SK-N-SH treated with all-trans-retinoic acid at 6 μM for 48 hours (cell line): ENCODE results near the gene ANKRD49.

Experiments used
- ESRRG ChIP-seq: fragments of 250-450 bp; sonication (Bioruptor Pico); IDR thresholded peaks from 2 replicates; pipeline ENCODE4 v1.6.1; 2021; ENCODE audit warnings: mild to moderate bottlenecking
- PATZ1 ChIP-seq: fragments of 250-450 bp; sonication (Bioruptor Pico); IDR thresholded peaks from 2 replicates; pipeline ENCODE4 v1.8.0; 2020; ENCODE audit warnings: mild to moderate bottlenecking, moderate library complexity, borderline replicate concordance
- PPARA ChIP-seq: fragments of 250-450 bp; sonication (Bioruptor Pico); IDR thresholded peaks from 2 replicates; pipeline ENCODE4 v1.5.0; 2020; ENCODE audit warnings: mild to moderate bottlenecking, borderline replicate concordance
- RARB ChIP-seq: fragments of 250-450 bp; sonication (Bioruptor Pico); IDR thresholded peaks from 2 replicates; pipeline ENCODE4 v1.8.0; 2021; ENCODE audit warnings: mild to moderate bottlenecking, moderate library complexity
- ZFP30 ChIP-seq: fragments of 450-650 bp; formaldehyde crosslinking; IDR thresholded peaks from 2 replicates; pipeline ENCODE4 v1.5.0; 2022; ENCODE audit warnings: mild to moderate bottlenecking, moderate library complexity

- TF ChIP-seq ESRRG (CRISPR knock-in tag) (no peak), PATZ1 (no peak), RARB (CRISPR knock-in tag) (no peak), PPARA (CRISPR knock-in tag) (no peak), ZFP30 (CRISPR knock-in tag) (no peak)
Observed at GRCh38 chr11:94472916-94473799, 20.6 kb upstream of the ANKRD49 start.
